HCT116 (cell line): ENCODE data around the gene ZSCAN5A. TPM values are rescaled to one million over a fixed set of nuclear protein-coding genes. Genes with fewer than 3 reads are reported as not detected.
"Not testable (repeated sequence)": the region's sequence is repeated elsewhere in the genome, so short reads cannot be mapped to it uniquely, and the experiment has no call there.

ENCODE experiments used
- ATAC-seq: fragments of 200-7000 bp; cut with Tn5 transposase; 2 replicates; pipeline ENCODE4 v1.9.1; 2020; ENCODE audit warnings: mild to moderate bottlenecking, moderate library complexity
- BruUV-seq: library from RNA; stranded (reverse); fragments of 400-500 nt; replicated peaks from 2 replicates; lab custom pipeline; 2021; lab: Mats Ljungman, UMichigan
- CTCF ChIA-PET: fragments of 300-600 bp; sonication (Branson Sonifier 250); formaldehyde crosslinking; loops from one replicate; lab custom pipeline; 2021; ENCODE audit warnings: antibody characterized with exemption; lab: Charles Lee
- POLR2A ChIA-PET: fragments of 300-600, 350-600 bp; sonication (Branson Sonifier 250); formaldehyde crosslinking; loops from one replicate; lab custom pipeline; 2021; ENCODE audit warnings: antibody characterized with exemption; lab: Charles Lee
- RAD21 ChIA-PET, 2 experiments: fragments of 300-600 bp; sonication (Branson Sonifier 250); formaldehyde crosslinking; loops; one replicate each; lab custom pipeline; 2023; ENCODE audit warnings: low total read pairs in 2 of 2; ENCODE audit not compliant: uncharacterized antibody in 2 of 2, unreplicated experiment in 2 of 2, low non-redundant PET in 1 of 2; lab: Charles Lee
- DNase-seq: peaks from one replicate; pipeline ENCODE4 v3.0.0-alpha.2; 2010; ENCODE audit warnings: low read depth, low spot score
- H2AFZ ChIP-seq: fragments of 200-600 bp; shearing (Covaris generic), sonication (generic); 2 replicates; pipeline ENCODE4 v1.6.1; 2017; ENCODE audit warnings: low read depth, mixed run types, mixed read lengths, antibody characterized with exemption, low read length; ENCODE audit not compliant: poor library complexity, severe bottlenecking
- H3K27ac ChIP-seq: 2 replicates; pipeline ENCODE4 v1.5.1; 2012; ENCODE audit warnings: low read depth, low read length
- H3K27me3 ChIP-seq: fragments of 200-600 bp; sonication (generic); 2 replicates; pipeline ENCODE4 v1.6.1; 2016; ENCODE audit warnings: mixed run types, low read length, mixed read lengths; ENCODE audit not compliant: insufficient read depth
- H3K36me3 ChIP-seq, 2 experiments: fragments of 200-500 bp in 1 of 2; fragments of 200-600 bp in 1 of 2; sonication (Bioruptor generic) in 1 of 2; sonication (generic) in 1 of 2; 2 replicates each; pipeline versions ENCODE4 v1.5.1 to v1.6.1; 2014 to 2016; ENCODE audit warnings: low read length in 2 of 2, inconsistent platforms in 1 of 2, mixed read lengths in 1 of 2, mixed run types in 1 of 2; ENCODE audit not compliant: insufficient read depth in 2 of 2, control insufficient read depth in 1 of 2
- H3K4me1 ChIP-seq, 2 experiments: fragments of 200-600 bp in 1 of 2; sonication (generic) in 1 of 2; 2 replicates each; pipeline versions ENCODE4 v1.5.1 to v1.6.1; 2012 to 2017; ENCODE audit warnings: low read length in 2 of 2, inconsistent platforms in 1 of 2, mild to moderate bottlenecking in 1 of 2, mixed read lengths in 1 of 2, mixed run types in 1 of 2, moderate library complexity in 1 of 2; ENCODE audit not compliant: insufficient read depth in 2 of 2, control insufficient read depth in 1 of 2
- H3K4me2 ChIP-seq: fragments of 200-600 bp; sonication (generic); 2 replicates; pipeline ENCODE4 v1.6.1; 2017; ENCODE audit warnings: mixed run types, low read length, mixed read lengths
- H3K4me3 ChIP-seq, 2 experiments: fragments of 200-600 bp in 1 of 2; sonication (generic) in 1 of 2; replicated peaks in 1 of 2; 2 replicates each; pipeline ENCODE4 v1.5.1; 2011 to 2016; ENCODE audit warnings: low read length in 2 of 2, control low read depth in 1 of 2, low read depth in 1 of 2, mild to moderate bottlenecking in 1 of 2, mixed read lengths in 1 of 2, mixed run types in 1 of 2
- H3K79me2 ChIP-seq: fragments of 200-600 bp; sonication (generic); 2 replicates; pipeline ENCODE4 v1.6.1; 2017; ENCODE audit warnings: mild to moderate bottlenecking, mixed run types, low read length, moderate library complexity, mixed read lengths; ENCODE audit not compliant: insufficient read depth
- H3K9ac ChIP-seq: fragments of 200-600 bp; sonication (generic); 2 replicates; pipeline ENCODE4 v1.6.1; 2016; ENCODE audit warnings: low read length, mixed read lengths
- H3K9me2 ChIP-seq: fragments of 200-600 bp; sonication (generic), shearing (Covaris generic); 2 replicates; pipeline ENCODE4 v1.6.1; 2017; ENCODE audit warnings: mixed run types, mild to moderate bottlenecking, moderate library complexity; ENCODE audit not compliant: insufficient read depth
- H3K9me3 ChIP-seq, 2 experiments: fragments of 200-500 bp in 1 of 2; fragments of 200-600 bp in 1 of 2; sonication (Bioruptor generic) in 1 of 2; sonication (generic) in 1 of 2; 2 replicates each; pipeline ENCODE4 v1.6.1; 2014 to 2017; ENCODE audit warnings: low read length in 2 of 2, mixed read lengths in 2 of 2, inconsistent platforms in 1 of 2, low read depth in 1 of 2, mild to moderate bottlenecking in 1 of 2, mixed run types in 1 of 2, moderate library complexity in 1 of 2; ENCODE audit not compliant: control insufficient read depth in 1 of 2, insufficient read depth in 1 of 2
- H4K20me1 ChIP-seq: fragments of 200-600 bp; sonication (generic), shearing (Covaris generic); 2 replicates; pipeline ENCODE4 v1.6.1; 2017; ENCODE audit warnings: mixed run types, mild to moderate bottlenecking, moderate library complexity; ENCODE audit not compliant: insufficient read depth
- JUND ChIP-seq: IDR thresholded peaks from 2 replicates; pipeline ENCODE4 v1.6.1; 2012
- POLR2A ChIP-seq: IDR thresholded peaks from 2 replicates; pipeline ENCODE4 v1.7.0; 2011; ENCODE audit warnings: borderline replicate concordance; ENCODE audit not compliant: insufficient read depth, insufficient read length; ENCODE audit errors: extremely low read depth
- RAD21 ChIP-seq: IDR thresholded peaks from 2 replicates; pipeline ENCODE4 v1.6.1; 2012; ENCODE audit warnings: low read depth, mild to moderate bottlenecking
- SP1 ChIP-seq: IDR thresholded peaks from 2 replicates; pipeline ENCODE4 v1.6.1; 2012; ENCODE audit warnings: low read depth
- ZBTB33 ChIP-seq: IDR thresholded peaks from 2 replicates; pipeline ENCODE4 v1.6.1; 2011; ENCODE audit warnings: mild to moderate bottlenecking, low read length, moderate library complexity; ENCODE audit not compliant: insufficient replicate concordance; ENCODE audit errors: extremely low read depth
- ZNF274 ChIP-seq: fragments of 200-500 bp; sonication (Bioruptor generic); IDR thresholded peaks from 2 replicates; pipeline ENCODE4 v1.6.1; 2014; ENCODE audit warnings: mild to moderate bottlenecking, low read depth, low read length, inconsistent platforms
- intact Hi-C: fragments of 100-400 bp; cut with micrococcal nuclease; formaldehyde crosslinking; loops from 2 replicates; pipeline ENCODE4 v1.10.0; 2022
- total RNA-seq: library from RNA; stranded (reverse); gene quantifications from one replicate; pipeline ENCODE4 v1.2.1, GENCODE V29; 2021; ENCODE audit not compliant: unreplicated experiment
- TF ChIP-seq, protein P1 (sequence below), 3 experiments: fragments of 200-600 bp in 1 of 3; sonication (generic) in 1 of 3; IDR thresholded peaks in 2 of 3; conservative IDR thresholded peaks in 1 of 3; 2 replicates each; pipeline ENCODE4 v1.5.1; 2012 to 2017; ENCODE audit warnings: low read depth in 2 of 3, low read length in 2 of 3, antibody characterized with exemption in 1 of 3, borderline replicate concordance in 1 of 3, control low read depth in 1 of 3, mild to moderate bottlenecking in 1 of 3, mixed read lengths in 1 of 3, mixed run types in 1 of 3, moderate library complexity in 1 of 3; ENCODE audit not compliant: insufficient read depth in 1 of 3
- TF ChIP-seq, protein P2 (sequence below): IDR thresholded peaks from 2 replicates; pipeline ENCODE4 v1.6.1; 2012; ENCODE audit warnings: low read depth

ZSCAN5A gene
- total RNA-seq, 1 experiment from 2014 or later, result 9.2 TPM

DNA sequence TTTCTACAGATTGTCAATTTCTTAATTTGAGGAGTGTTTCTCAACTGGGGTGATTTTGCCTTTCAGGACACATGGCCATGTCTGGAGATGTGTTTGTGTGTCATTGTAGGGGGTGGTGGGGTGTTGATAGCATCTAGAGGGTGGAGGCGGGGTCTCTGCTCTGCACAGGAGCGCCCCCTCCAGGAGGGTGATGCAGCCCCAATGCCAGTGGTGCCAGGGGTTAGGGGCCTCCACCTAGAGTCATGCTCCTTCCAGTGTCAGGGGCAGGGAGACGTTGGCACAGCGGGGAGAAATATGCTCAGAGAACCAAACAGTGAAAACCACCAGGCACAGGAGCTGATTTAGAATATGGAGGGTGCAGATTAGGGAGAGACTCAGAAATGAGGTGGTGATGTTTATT lies 68.9 kb downstream of the ZSCAN5A start:
- H3K4me3 ChIP-seq, H3K36me3 ChIP-seq, DNase-seq, H3K79me2 ChIP-seq, RAD21 ChIA-PET, H4K20me1 ChIP-seq, H3K4me2 ChIP-seq, H2AFZ ChIP-seq, H3K9ac ChIP-seq, H3K27ac ChIP-seq, BruUV-seq, intact Hi-C loops, CTCF ChIA-PET, H3K27me3 ChIP-seq, ATAC-seq, POLR2A ChIA-PET, H3K9me3 ChIP-seq, H3K9me2 ChIP-seq, H3K4me1 ChIP-seq: not testable (repeated sequence)
- TF ChIP-seq, protein P1, sequence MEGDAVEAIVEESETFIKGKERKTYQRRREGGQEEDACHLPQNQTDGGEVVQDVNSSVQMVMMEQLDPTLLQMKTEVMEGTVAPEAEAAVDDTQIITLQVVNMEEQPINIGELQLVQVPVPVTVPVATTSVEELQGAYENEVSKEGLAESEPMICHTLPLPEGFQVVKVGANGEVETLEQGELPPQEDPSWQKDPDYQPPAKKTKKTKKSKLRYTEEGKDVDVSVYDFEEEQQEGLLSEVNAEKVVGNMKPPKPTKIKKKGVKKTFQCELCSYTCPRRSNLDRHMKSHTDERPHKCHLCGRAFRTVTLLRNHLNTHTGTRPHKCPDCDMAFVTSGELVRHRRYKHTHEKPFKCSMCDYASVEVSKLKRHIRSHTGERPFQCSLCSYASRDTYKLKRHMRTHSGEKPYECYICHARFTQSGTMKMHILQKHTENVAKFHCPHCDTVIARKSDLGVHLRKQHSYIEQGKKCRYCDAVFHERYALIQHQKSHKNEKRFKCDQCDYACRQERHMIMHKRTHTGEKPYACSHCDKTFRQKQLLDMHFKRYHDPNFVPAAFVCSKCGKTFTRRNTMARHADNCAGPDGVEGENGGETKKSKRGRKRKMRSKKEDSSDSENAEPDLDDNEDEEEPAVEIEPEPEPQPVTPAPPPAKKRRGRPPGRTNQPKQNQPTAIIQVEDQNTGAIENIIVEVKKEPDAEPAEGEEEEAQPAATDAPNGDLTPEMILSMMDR (IDR thresholded peaks at IDR 0.05 in 2 of 3, conservative IDR thresholded peaks at IDR 0.05 in 1 of 3; ENCODE audit: borderline replicate concordance in 1 of 3, insufficient read depth in 1 of 3, low read depth in 2 of 3, low read length in 2 of 3), result peak in 2 of 3 experiments; percentile 8 to 22; a peak in 2 of 6 replicates

- Histone ChIP-seq H2AFZ (no peak overlapping the region), H4K20me1 (no peaks in the 10 kb centered on the region)
- no peak for DNase-seq
- RAD21 ChIA-PET, result no interaction called here
- TF ChIP-seq SP1 (no peak), RAD21 (no peak), POLR2A (no peak), JUND (no peak), ZNF274 (no peak), ZBTB33 (no peak)
- TF ChIP-seq, protein P2, sequence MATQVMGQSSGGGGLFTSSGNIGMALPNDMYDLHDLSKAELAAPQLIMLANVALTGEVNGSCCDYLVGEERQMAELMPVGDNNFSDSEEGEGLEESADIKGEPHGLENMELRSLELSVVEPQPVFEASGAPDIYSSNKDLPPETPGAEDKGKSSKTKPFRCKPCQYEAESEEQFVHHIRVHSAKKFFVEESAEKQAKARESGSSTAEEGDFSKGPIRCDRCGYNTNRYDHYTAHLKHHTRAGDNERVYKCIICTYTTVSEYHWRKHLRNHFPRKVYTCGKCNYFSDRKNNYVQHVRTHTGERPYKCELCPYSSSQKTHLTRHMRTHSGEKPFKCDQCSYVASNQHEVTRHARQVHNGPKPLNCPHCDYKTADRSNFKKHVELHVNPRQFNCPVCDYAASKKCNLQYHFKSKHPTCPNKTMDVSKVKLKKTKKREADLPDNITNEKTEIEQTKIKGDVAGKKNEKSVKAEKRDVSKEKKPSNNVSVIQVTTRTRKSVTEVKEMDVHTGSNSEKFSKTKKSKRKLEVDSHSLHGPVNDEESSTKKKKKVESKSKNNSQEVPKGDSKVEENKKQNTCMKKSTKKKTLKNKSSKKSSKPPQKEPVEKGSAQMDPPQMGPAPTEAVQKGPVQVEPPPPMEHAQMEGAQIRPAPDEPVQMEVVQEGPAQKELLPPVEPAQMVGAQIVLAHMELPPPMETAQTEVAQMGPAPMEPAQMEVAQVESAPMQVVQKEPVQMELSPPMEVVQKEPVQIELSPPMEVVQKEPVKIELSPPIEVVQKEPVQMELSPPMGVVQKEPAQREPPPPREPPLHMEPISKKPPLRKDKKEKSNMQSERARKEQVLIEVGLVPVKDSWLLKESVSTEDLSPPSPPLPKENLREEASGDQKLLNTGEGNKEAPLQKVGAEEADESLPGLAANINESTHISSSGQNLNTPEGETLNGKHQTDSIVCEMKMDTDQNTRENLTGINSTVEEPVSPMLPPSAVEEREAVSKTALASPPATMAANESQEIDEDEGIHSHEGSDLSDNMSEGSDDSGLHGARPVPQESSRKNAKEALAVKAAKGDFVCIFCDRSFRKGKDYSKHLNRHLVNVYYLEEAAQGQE, result no peak
- TF ChIP-seq, all 23 proteins: peak for 0
- no peaks in the 10 kb centered on the region for H3K79me2 ChIP-seq
- no TSS peak for BruUV-seq
- H3K27me3 ChIP-seq, result no peaks in the 10 kb centered on the region
- no peaks in the 10 kb centered on the region for H3K9me2 ChIP-seq
- H3K9ac ChIP-seq, result no peak overlapping the region
- no peak overlapping the region for H3K4me3 ChIP-seq
- H3K36me3 ChIP-seq, result no peaks in the 10 kb centered on the region
- H3K9me3 ChIP-seq, result no peaks in the 10 kb centered on the region
- H3K4me2 ChIP-seq, result no peak overlapping the region
- POLR2A ChIA-PET, result no interaction called here
- intact Hi-C loops, result no loop called here
- CTCF ChIA-PET, result no interaction called here
- H3K4me1 ChIP-seq, result no peaks in the 10 kb centered on the region
- H3K27ac ChIP-seq, result no peak overlapping the region
- ATAC-seq, result no peak
These were observed 69.4 kb downstream of the ZSCAN5A start for GRCh38 chr19:56245121-56245740.
